ENCODE data around the gene ZNF296.
A peak's percentile ranks its signal among the peaks of the same experiment; 100 is the strongest.

The ZNF296 gene

GRCh38 chr19:45118106-45118505 lies 41.8 kb upstream of the ZNF296 start:
- no peak for TF ChIP-seq EZH2 (optimal IDR thresholded peaks at IDR 0.05; ENCODE audit: low read depth, low read length)
- no peak for TF ChIP-seq CTCF (IDR thresholded peaks at IDR 0.05; ENCODE audit: low read length)
- no peak for TF ChIP-seq EZH2phosphoT487 (IDR thresholded peaks at IDR 0.05; ENCODE audit: low read length)
- H3F3A ChIP-seq (ENCODE audit: insufficient read depth, low read length) = peaks cover 30% of the 10 kb centered on the region
- no peak overlapping the region for H2AFZ ChIP-seq (ENCODE audit: low read length)
- peaks cover 2% of the 10 kb centered on the region for H4K20me1 ChIP-seq (ENCODE audit: insufficient read depth, low read length)
- no peaks in the 10 kb centered on the region for H3K36me3 ChIP-seq (replicated peaks; ENCODE audit: insufficient read depth, low read length)
- H3K4me3 ChIP-seq (ENCODE audit: low read length) = peak overlapping the region; percentile 15; the same call in 1 of the 2 replicates
- H3K4me2 ChIP-seq (ENCODE audit: low read depth, low read length) = peak overlapping the region; percentile 75
- H3K27ac ChIP-seq (ENCODE audit: low read length) = peak overlapping the region; percentile 88
- no peaks in the 10 kb centered on the region for H3K27me3 ChIP-seq (replicated peaks; ENCODE audit: insufficient read depth, low read length)
- H3K9me2 ChIP-seq (replicated peaks; ENCODE audit: insufficient read depth, low read length) = no peaks in the 10 kb centered on the region
- H3K9me3 ChIP-seq (replicated peaks; ENCODE audit: insufficient read depth, low read length) = no peaks in the 10 kb centered on the region
- DNase-seq = no peak
- peak overlapping the region; percentile 53 for H3K9ac ChIP-seq (ENCODE audit: low read length)
- peaks cover 28% of the 10 kb centered on the region for H3K4me1 ChIP-seq (ENCODE audit: low read length)
- peaks cover 87% of the 10 kb centered on the region for H3K79me2 ChIP-seq (ENCODE audit: low read length)

- Histone ChIP-seq H3K79me2 (ENCODE audit: low read length) (peaks cover 87% of the 10 kb centered on the region), H3K9me3 (replicated peaks; ENCODE audit: insufficient read depth, low read length) (no peaks in the 10 kb centered on the region), H3K4me3 (ENCODE audit: low read length) (no peak overlapping the region), H3K9me2 (replicated peaks; ENCODE audit: insufficient read depth, low read length) (no peaks in the 10 kb centered on the region), H2AFZ (ENCODE audit: low read length) (no peak overlapping the region), H4K20me1 (ENCODE audit: insufficient read depth, low read length) (peaks cover 2% of the 10 kb centered on the region), H3K27me3 (replicated peaks; ENCODE audit: insufficient read depth, low read length) (no peaks in the 10 kb centered on the region), H3K36me3 (replicated peaks; ENCODE audit: insufficient read depth, low read length) (no peaks in the 10 kb centered on the region), H3K9ac (ENCODE audit: low read length) (no peak overlapping the region), H3K4me2 (ENCODE audit: low read depth, low read length) (peak overlapping the region; percentile 75), H3F3A (ENCODE audit: insufficient read depth, low read length) (peaks cover 30% of the 10 kb centered on the region), H3K4me1 (ENCODE audit: low read length) (peaks cover 28% of the 10 kb centered on the region), H3K27ac (ENCODE audit: low read length) (peak overlapping the region; percentile 88)
- TF ChIP-seq EZH2phosphoT487 (IDR thresholded peaks at IDR 0.05; ENCODE audit: low read length) = no peak
- no peak for TF ChIP-seq CTCF (IDR thresholded peaks at IDR 0.05; ENCODE audit: low read length)
- TF ChIP-seq EZH2 (optimal IDR thresholded peaks at IDR 0.05; ENCODE audit: low read depth, low read length) = no peak
- no peak for DNase-seq
Observed at GRCh38 chr19:45117671-45118070, 41.4 kb upstream of the ZNF296 start.

GRCh38 chr19:45117167-45117594 lies 40.9 kb upstream of the ZNF296 start:
- DNase-seq = peak; percentile 85
- TF ChIP-seq EZH2phosphoT487 (IDR thresholded peaks at IDR 0.05; ENCODE audit: low read length) = no peak
- no peak for TF ChIP-seq EZH2 (optimal IDR thresholded peaks at IDR 0.05; ENCODE audit: low read depth, low read length)
- no peak for TF ChIP-seq CTCF (IDR thresholded peaks at IDR 0.05; ENCODE audit: low read length)
- Histone ChIP-seq H4K20me1 (ENCODE audit: insufficient read depth, low read length) (peaks cover 2% of the 10 kb centered on the region), H3K9me2 (replicated peaks; ENCODE audit: insufficient read depth, low read length) (no peaks in the 10 kb centered on the region), H3K4me1 (ENCODE audit: low read length) (peaks cover 28% of the 10 kb centered on the region), H3K79me2 (ENCODE audit: low read length) (peaks cover 87% of the 10 kb centered on the region), H3K4me3 (ENCODE audit: low read length) (no peak overlapping the region), H3K9me3 (replicated peaks; ENCODE audit: insufficient read depth, low read length) (no peaks in the 10 kb centered on the region), H3K36me3 (replicated peaks; ENCODE audit: insufficient read depth, low read length) (no peaks in the 10 kb centered on the region), H3F3A (ENCODE audit: insufficient read depth, low read length) (peaks cover 30% of the 10 kb centered on the region), H3K27ac (ENCODE audit: low read length) (peak overlapping the region; percentile 88), H3K27me3 (replicated peaks; ENCODE audit: insufficient read depth, low read length) (no peaks in the 10 kb centered on the region), H3K9ac (ENCODE audit: low read length) (no peak overlapping the region), H3K4me2 (ENCODE audit: low read depth, low read length) (peak overlapping the region; percentile 75), H2AFZ (ENCODE audit: low read length) (no peak overlapping the region)

Measured in MM.1S (cell line).